ENCODE measurements around the gene VIL1.

Gene VIL1

GRCh38 chr2:218406949-218407618, 11.8 kb upstream of the VIL1 start:
- peak in 1 of 2 experiments; percentile 67 for DNase-seq

DNA sequence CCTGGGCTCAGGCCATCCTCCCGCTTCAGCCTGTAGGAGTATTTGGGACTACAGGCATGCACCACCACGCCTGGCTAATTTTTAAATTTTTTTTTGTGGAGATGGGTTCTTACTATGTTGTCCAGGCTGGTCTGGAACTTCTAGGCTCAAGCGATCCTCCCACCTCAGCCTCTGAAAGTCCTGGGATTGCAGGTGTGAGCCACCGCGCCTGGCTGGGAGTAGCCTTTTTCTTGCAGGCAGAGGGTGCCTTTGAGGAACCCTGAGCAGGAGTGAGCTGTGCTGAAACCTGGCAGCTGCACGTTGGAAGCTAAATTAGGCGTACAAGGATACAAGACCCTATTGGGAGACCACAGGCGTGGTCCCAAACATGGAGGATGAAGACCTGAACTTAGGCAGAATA, 11.2 kb upstream of the VIL1 start:
- no peak for DNase-seq

GRCh38 chr2:218418321-218418716, 604 bp upstream of the VIL1 start:
- peak in 1 of 2 experiments; percentile 18 for DNase-seq

DNA sequence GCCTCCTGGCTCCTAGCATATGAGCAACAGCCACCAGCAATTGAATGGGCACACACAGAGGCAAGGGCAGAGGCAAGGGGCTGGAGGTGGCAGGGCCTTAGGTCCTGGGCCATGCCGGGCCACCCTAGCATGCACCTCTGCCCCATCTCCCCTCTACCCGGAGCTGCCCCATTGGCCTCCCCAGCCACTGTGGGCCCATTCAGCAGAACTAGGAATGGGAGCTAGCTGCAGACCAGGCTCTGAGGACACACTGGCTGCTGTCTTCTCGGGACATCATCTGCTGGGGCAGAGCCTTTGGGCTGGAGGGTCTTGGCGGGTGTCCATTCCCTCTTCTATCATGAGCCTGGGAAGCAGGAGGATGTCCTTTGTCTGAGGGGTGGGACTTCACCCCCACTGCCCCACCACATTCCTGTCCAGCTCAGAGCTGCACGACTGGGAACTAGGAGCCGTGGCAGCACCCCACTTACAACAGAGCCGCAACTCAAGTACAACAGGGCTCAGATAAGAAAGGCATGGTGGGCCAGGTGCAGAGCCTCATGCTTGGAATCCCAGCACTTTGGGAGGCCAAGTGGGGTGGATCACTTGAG, 800 bp downstream of the VIL1 start:
- DNase-seq = no peak

- no peak for DNase-seq
These were observed 2.1 kb downstream of the VIL1 start for GRCh38 chr2:218421027-218421426.

- no peak for DNase-seq
These were observed 3.6 kb downstream of the VIL1 start for GRCh38 chr2:218422403-218423086.

DNA sequence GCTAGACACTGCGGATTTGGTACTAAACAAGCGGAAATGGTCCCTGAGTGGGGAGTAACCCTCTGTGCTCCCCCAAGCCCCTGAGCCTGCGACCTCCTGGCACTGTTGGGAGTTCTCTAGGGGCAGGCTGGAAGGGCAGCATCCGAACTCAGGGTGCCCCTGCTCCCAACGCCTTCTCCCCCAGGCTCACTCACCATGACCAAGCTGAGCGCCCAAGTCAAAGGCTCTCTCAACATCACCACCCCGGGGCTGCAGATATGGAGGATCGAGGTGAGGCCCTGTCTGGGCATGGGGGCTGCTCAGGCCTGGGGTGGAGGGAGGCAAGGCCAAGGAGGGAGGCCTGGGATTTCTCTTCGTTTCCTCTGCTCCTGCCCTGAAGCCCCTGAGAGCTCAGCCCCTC, 4.7 kb downstream of the VIL1 start:
- no peak for DNase-seq

- DNase-seq = no peak
These were observed 6.6 kb downstream of the VIL1 start for GRCh38 chr2:218425531-218425930.

- DNase-seq = no peak
These were observed 8.8 kb downstream of the VIL1 start for GRCh38 chr2:218427741-218428140.

GRCh38 chr2:218428846-218429558, 10.1 kb downstream of the VIL1 start:
- DNase-seq = no peak

DNA sequence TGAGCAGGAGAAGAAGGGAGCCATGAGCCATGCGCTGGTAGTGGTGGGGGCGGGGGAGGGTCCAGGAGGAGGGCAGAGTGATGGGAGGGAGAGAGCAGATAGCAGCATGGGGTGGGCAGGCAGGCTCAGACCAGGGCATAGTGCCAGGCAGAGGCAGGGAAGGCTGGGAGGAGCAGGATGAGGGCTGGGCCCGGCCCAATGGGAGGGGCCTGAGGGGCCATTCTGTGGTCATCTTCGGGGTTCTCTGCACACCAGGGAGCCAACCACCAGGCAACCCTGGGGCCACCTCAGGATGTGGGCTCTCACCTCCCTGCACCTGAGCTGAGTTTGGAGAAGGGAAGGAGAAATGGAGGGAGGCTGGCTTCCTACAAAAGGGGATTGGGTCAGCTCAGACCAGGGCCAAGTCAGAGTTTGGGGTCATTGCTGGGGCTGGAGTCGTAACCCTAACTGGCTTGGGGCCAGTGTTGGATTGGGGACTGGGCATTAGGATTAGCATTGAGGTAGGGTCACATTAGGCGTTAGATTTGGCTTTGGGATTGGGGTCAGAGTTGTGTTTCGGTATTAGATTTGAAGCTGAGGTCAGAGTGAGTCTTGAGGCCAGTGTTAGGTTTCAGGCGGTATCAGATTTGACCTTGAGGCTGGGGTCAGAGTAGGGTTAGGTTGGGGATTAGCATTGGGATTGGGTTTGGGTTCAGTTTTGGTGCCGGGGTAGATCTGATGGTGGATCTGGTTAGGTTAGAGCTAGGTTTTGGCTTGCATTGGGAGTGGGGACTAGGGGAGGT, 11.2 kb downstream of the VIL1 start:
- DNase-seq = no peak

GRCh38 chr2:218430721-218431120, 11.8 kb downstream of the VIL1 start:
- no peak for DNase-seq

DNA sequence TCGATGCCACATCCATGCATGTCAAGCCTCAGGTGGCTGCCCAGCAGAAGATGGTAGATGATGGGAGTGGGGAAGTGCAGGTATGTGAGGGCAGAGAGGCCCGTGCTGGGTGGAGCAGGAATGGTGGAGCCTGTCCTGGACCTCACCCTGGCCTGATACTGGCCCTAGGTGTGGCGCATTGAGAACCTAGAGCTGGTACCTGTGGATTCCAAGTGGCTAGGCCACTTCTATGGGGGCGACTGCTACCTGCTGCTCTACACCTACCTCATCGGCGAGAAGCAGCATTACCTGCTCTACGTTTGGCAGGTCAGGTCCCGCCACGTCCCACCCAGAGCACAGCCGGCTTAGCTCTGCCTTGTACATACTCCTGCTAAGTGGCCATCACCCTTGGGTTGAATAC, 13.0 kb downstream of the VIL1 start:
- no peak for DNase-seq

DNA sequence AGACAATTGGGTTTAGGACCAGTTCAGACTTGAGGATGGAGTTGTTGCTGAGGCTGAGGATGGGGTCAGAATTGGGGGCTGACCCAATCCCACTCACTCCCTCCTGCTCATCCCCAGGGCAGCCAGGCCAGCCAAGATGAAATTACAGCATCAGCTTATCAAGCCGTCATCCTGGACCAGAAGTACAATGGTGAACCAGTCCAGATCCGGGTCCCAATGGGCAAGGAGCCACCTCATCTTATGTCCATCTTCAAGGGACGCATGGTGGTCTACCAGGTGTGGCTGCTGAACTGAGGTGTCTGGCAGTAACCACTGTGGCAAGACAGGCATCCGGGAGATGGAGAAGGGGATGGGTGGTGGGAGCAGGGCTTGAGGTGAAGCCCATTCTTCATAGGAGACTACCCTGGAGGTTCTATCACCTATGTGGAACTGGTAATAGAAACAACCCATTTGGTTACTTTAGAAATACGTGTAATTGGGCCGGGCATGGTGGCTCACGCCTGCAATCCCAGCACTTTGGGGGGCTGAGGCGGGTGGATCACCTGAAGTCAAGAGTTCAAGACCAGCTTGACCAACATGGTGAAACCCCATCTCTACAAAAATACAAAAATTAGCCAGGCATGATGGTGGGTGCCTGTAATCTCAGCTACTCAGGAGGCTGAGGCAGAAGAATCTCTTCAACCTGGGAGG, 13.9 kb downstream of the VIL1 start:
- no peak for DNase-seq

DNA sequence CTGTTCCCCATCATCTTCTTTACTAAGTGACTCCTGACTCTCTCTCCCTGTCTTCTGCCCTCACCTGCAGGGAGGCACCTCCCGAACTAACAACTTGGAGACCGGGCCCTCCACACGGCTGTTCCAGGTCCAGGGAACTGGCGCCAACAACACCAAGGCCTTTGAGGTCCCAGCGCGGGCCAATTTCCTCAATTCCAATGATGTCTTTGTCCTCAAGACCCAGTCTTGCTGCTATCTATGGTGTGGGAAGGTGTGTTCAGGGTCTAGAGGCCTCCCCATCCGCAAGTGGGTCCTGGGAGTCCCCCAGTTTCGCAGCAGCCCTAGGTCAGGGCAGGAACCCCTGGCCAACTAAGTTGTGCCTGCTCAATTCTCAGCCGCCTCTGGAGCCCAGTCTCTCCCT, 15.5 kb downstream of the VIL1 start:
- DNase-seq = no peak

DNA sequence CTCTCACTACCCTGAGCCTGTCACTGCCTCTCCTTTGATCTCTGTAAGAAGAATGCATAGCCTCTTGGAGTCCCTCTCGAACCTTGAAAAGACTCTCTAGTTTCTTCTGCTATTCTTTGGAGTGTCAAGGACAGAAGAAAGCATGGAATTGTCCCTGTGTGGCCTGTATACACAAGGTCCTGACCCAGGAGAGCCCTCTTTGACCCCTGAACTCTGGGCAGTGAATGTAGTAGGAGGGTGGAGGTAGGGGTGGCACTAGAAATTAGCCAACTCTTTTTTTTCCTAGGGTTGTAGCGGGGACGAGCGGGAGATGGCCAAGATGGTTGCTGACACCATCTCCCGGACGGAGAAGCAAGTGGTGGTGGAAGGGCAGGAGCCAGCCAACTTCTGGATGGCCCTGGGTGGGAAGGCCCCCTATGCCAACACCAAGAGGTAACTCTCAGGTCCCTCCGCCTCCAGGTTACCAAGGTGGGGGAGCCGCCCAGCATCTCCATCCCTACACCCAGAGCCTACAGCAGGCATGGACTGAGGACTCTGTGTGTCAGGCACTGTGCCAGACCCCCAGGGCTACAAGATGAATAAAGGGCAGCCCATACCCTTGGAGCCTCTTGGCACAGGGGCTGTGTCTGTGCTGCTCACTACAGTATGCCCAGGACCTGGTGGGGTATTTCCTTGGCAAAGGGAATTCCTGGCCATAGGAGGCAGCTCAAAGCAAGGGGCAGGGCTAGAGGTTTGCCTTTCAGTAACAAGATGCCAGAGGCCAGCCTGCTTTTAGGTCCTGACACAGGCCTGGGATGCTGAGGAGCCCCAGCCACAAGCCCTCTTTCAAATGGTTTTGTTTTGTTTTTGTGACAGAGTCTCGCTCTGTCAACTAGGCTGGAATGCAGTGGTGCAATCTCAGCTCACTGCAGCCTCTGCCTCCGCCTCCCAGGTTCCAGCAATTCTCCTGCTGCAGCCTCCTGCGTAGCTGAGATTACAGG, 16.4 kb downstream of the VIL1 start:
- DNase-seq = no peak

GRCh38 chr2:218436992-218437391, 18.1 kb downstream of the VIL1 start:
- DNase-seq = no peak

GRCh38 chr2:218437969-218438368, 19.0 kb downstream of the VIL1 start:
- DNase-seq = no peak

GRCh38 chr2:218438596-218438995, 19.7 kb downstream of the VIL1 start:
- DNase-seq = no peak

GRCh38 chr2:218444692-218445357, 25.9 kb downstream of the VIL1 start:
- no peak for DNase-seq

Measured in NCI-H526 (cell line).